ENCODE data around the gene ANAPC15. TPM values are rescaled to one million over a fixed set of nuclear protein-coding genes. Genes with fewer than 3 reads are reported as not detected.

Gene ANAPC15
- total RNA-seq, 3 donors from 2014 or later (not counting 1 experiment from before 2014, with no cell fraction given) = 22.0 to 38.3 (median 29.7) TPM

DNA sequence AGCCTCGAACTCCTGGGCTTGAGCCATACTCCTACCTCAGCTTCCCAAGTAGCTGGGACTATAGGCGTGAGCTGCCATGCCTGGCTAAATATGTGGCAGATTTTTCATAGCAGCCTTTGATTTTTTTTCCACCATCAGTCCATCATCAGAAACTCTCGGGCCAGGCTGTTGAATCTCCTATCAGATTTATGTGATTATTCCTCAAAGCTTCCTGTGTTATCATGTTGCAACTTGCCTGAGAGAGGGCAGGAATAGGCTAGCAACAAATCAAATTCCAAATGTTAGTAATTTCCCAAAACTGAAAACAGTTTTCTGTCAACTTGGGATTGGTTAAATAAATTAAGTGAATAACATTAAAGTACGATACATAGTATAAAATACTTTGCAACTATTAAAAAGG, 28.4 kb downstream of the ANAPC15 start:
- ATAC-seq (no peak), DNase-seq (no peak)
- Histone ChIP-seq H3K4me1 (ENCODE audit: control insufficient read depth, insufficient read depth, low read length) (peaks cover 20% of the 10 kb centered on the region), H3K9me3 (ENCODE audit: control insufficient read depth, insufficient read depth, low read length) (no peaks in the 10 kb centered on the region), H3K4me3 (ENCODE audit: low read length) (no peak overlapping the region), H3K27ac (ENCODE audit: low read length) (no peak overlapping the region), H3K27me3 (ENCODE audit: control insufficient read depth, insufficient read depth, low read length) (no peaks in the 10 kb centered on the region), H3K36me3 (ENCODE audit: control insufficient read depth, insufficient read depth, low read length) (peaks cover 10% of the 10 kb centered on the region)
- TF ChIP-seq, protein P1, sequence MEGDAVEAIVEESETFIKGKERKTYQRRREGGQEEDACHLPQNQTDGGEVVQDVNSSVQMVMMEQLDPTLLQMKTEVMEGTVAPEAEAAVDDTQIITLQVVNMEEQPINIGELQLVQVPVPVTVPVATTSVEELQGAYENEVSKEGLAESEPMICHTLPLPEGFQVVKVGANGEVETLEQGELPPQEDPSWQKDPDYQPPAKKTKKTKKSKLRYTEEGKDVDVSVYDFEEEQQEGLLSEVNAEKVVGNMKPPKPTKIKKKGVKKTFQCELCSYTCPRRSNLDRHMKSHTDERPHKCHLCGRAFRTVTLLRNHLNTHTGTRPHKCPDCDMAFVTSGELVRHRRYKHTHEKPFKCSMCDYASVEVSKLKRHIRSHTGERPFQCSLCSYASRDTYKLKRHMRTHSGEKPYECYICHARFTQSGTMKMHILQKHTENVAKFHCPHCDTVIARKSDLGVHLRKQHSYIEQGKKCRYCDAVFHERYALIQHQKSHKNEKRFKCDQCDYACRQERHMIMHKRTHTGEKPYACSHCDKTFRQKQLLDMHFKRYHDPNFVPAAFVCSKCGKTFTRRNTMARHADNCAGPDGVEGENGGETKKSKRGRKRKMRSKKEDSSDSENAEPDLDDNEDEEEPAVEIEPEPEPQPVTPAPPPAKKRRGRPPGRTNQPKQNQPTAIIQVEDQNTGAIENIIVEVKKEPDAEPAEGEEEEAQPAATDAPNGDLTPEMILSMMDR (IDR thresholded peaks at IDR 0.05) = no peak
- WGBS (ENCODE audit: insufficient coverage) = 90% methylated on average over 3 of the region's 4 CpGs
- Mint-ChIP-seq H3K27ac (no peak overlapping the region), H3K9me3 (no peaks in the 10 kb centered on the region), H3K27me3 (ENCODE audit: low read depth in 2 of 2) (no peaks in the 10 kb centered on the region), H3K36me3 (no peaks in the 10 kb centered on the region), H3K4me1 (peaks cover 24 to 29% of the 10 kb centered on the region in 2 donors), H3K4me3 (no peak overlapping the region)
- intact Hi-C loops (cut with micrococcal nuclease) = no loop called here

DNA sequence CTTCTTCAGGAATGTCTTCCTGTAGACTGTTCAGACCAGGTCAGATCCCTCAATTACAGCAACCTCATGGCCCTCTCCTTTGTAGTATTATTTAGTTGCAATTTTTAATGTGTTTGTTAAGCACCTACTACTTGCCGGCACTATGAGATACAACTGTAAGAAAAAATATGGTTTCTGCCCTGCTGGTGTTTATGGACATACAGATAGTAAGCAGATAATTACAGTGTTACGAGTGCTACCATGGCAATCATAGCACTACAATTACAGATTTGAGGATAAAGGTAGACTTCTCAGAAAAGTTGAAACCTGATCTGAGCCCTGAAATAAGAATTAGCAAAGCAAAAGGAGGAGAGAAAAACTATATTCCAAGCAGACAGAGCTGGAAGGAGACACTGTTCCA, 29.1 kb downstream of the ANAPC15 start:
- Histone ChIP-seq H3K36me3 (ENCODE audit: control insufficient read depth, insufficient read depth, low read length) (peaks cover 5% of the 10 kb centered on the region), H3K4me1 (ENCODE audit: control insufficient read depth, insufficient read depth, low read length) (peaks cover 21% of the 10 kb centered on the region), H3K4me3 (ENCODE audit: low read length) (no peak overlapping the region), H3K27me3 (ENCODE audit: control insufficient read depth, insufficient read depth, low read length) (no peaks in the 10 kb centered on the region), H3K27ac (ENCODE audit: low read length) (no peak overlapping the region), H3K9me3 (ENCODE audit: control insufficient read depth, insufficient read depth, low read length) (no peaks in the 10 kb centered on the region)
- no peaks in the 10 kb centered on the region for H3K9me3 Mint-ChIP-seq
- ATAC-seq (no peak), DNase-seq (no peak)
- H3K4me3 Mint-ChIP-seq = no peak overlapping the region
- 100% methylated on average over 2 of the region's 2 CpGs for WGBS (ENCODE audit: insufficient coverage)
- intact Hi-C loops (cut with micrococcal nuclease) = no loop called here
- TF ChIP-seq, protein P1 (IDR thresholded peaks at IDR 0.05) = no peak
- no peaks in the 10 kb centered on the region for H3K36me3 Mint-ChIP-seq
- peak overlapping the region in 1 of 2 donors; percentile 100 for H3K27ac Mint-ChIP-seq
- no peaks in the 10 kb centered on the region for H3K27me3 Mint-ChIP-seq (ENCODE audit: low read depth in 2 of 2)
- H3K4me1 Mint-ChIP-seq = peaks cover 29 to 34% of the 10 kb centered on the region in 2 donors

DNA sequence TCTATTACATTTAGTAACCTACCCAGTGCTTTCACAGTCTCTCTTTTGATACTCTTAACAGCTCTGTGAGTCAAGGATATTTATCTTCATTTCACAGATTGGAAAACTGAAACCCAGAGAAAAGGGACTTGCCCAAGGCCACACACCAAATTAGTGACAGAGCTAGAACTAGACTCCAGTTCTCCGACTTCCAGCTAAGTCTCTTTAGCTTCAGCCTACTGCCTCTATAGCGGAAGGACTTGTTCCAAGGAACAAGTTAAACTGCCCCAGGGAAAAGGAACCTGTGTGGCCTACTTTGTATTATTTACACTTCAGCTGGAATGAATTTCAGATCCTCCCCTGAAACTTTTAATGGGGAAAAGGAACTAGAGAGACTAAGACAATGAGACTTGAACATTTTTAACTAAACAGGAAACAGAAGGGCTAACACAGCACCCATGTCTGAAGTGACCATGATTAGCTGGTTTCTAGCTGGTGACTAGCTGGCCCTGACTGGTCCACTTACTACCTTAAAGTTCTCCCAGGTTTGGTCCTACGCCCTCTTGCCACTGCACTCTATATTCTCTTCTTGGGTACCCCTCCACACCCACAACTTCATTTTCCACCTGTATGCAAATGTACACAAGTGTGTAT, 30.6 kb downstream of the ANAPC15 start:
- no peak overlapping the region for H3K27ac ChIP-seq (ENCODE audit: low read length)
- intact Hi-C loops (cut with micrococcal nuclease) = no loop called here
- DNase-seq = peak in 1 of 2 donors; percentile 19
- no peaks in the 10 kb centered on the region for H3K9me3 ChIP-seq (ENCODE audit: control insufficient read depth, insufficient read depth, low read length)
- Mint-ChIP-seq H3K4me1 (peaks cover 35 to 36% of the 10 kb centered on the region in 2 donors), H3K9me3 (no peaks in the 10 kb centered on the region), H3K4me3 (peak overlapping the region; percentile 98), H3K27me3 (ENCODE audit: low read depth in 2 of 2) (no peaks in the 10 kb centered on the region), H3K36me3 (no peaks in the 10 kb centered on the region), H3K27ac (peak overlapping the region; percentile 99 to 100)
- peaks cover 21% of the 10 kb centered on the region for H3K4me1 ChIP-seq (ENCODE audit: control insufficient read depth, insufficient read depth, low read length)
- no peaks in the 10 kb centered on the region for H3K27me3 ChIP-seq (ENCODE audit: control insufficient read depth, insufficient read depth, low read length)
- TF ChIP-seq, protein P1 (IDR thresholded peaks at IDR 0.05) = no peak
- ATAC-seq = no peak
- WGBS (ENCODE audit: insufficient coverage) = 96% methylated on average over 3 of the region's 3 CpGs
- no peak overlapping the region for H3K4me3 ChIP-seq (ENCODE audit: low read length)
- peaks cover 3% of the 10 kb centered on the region for H3K36me3 ChIP-seq (ENCODE audit: control insufficient read depth, insufficient read depth, low read length)

DNA sequence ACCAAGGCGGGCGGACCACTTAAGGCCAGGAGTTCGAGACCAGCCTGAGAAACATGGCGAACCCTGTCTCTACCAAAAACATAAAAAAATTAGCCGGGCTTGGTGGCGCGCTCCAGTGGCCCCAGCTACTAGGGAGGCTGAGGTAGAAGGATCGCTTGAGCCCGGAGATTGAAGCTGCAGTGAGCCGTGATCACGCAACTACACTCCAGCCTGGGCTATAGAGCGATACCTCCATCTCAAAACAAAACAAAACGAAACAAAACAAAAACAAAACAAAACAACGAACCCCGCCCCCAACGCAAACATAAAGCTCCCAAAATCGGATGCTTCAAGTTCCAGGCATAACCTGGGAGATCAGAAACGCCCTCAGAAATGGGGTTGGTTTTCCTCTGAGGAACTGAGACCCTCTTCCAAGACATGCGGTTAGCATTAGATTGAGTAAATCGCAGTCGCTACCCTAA, 31.3 kb downstream of the ANAPC15 start:
- H3K9me3 ChIP-seq (ENCODE audit: control insufficient read depth, insufficient read depth, low read length) = no peaks in the 10 kb centered on the region
- peaks cover 3% of the 10 kb centered on the region for H3K36me3 ChIP-seq (ENCODE audit: control insufficient read depth, insufficient read depth, low read length)
- no peak for DNase-seq
- H3K36me3 Mint-ChIP-seq = no peaks in the 10 kb centered on the region
- H3K4me1 ChIP-seq (ENCODE audit: control insufficient read depth, insufficient read depth, low read length) = peaks cover 21% of the 10 kb centered on the region
- peaks cover 36 to 38% of the 10 kb centered on the region in 2 donors for H3K4me1 Mint-ChIP-seq
- WGBS (ENCODE audit: insufficient coverage) = 87% methylated on average over 21 of the region's 21 CpGs
- ATAC-seq = no peak
- H3K27ac ChIP-seq (ENCODE audit: low read length) = peak overlapping the region; percentile 92
- peak overlapping the region; percentile 84 for H3K4me3 ChIP-seq (ENCODE audit: low read length)
- TF ChIP-seq, protein P1 (IDR thresholded peaks at IDR 0.05) = no peak
- no peaks in the 10 kb centered on the region for H3K9me3 Mint-ChIP-seq
- no peaks in the 10 kb centered on the region for H3K27me3 Mint-ChIP-seq (ENCODE audit: low read depth in 2 of 2)
- H3K4me3 Mint-ChIP-seq = peak overlapping the region; percentile 98
- intact Hi-C loops (cut with micrococcal nuclease) = no loop called here
- H3K27ac Mint-ChIP-seq = peak overlapping the region; percentile 99 to 100
- no peaks in the 10 kb centered on the region for H3K27me3 ChIP-seq (ENCODE audit: control insufficient read depth, insufficient read depth, low read length)
